ENCODE measurements around the gene ZNF557.
A peak's percentile ranks its signal among the peaks of the same experiment; 100 is the strongest.

The ZNF557 gene

GRCh38 chr19:7069042-7069903, at the start of gene ZNF557 (continued):
- TF ChIP-seq PBX3 (CRISPR knock-in tag; IDR thresholded peaks at IDR 0.05) (no peak), ZNF76 (tag by site-specific recombination; IDR thresholded peaks at IDR 0.05; ENCODE audit: borderline replicate concordance, low read depth) (peak; percentile 57), ELK4 (IDR thresholded peaks at IDR 0.05; ENCODE audit: borderline replicate concordance, low read depth, low read length) (peak; percentile 85; the same call in 1 of the 2 replicates), ZNF488 (tag by site-specific recombination; IDR thresholded peaks at IDR 0.05) (no peak), ZXDB (tag by site-specific recombination; IDR thresholded peaks at IDR 0.05) (peak; percentile 78), ZNF624 (tag by site-specific recombination; IDR thresholded peaks at IDR 0.05) (no peak), ZNF514 (tag by site-specific recombination; IDR thresholded peaks at IDR 0.05) (no peak), ZNF423 (tag by site-specific recombination; IDR thresholded peaks at IDR 0.05) (no peak), MEIS1 (CRISPR knock-in tag; IDR thresholded peaks at IDR 0.05; ENCODE audit: borderline replicate concordance) (no peak), ZBTB11 (tag by site-specific recombination; conservative IDR thresholded peaks at IDR 0.05; ENCODE audit: low read depth) (peak; percentile 97), ZNF274 (IDR thresholded peaks at IDR 0.05; ENCODE audit: low read length) (no peak), ZNF274 (tag by site-specific recombination; IDR thresholded peaks at IDR 0.05; ENCODE audit: borderline replicate concordance) (no peak), ZFHX2 (tag by site-specific recombination; conservative IDR thresholded peaks at IDR 0.05) (peak; percentile 99), ZNF513 (tag by site-specific recombination; IDR thresholded peaks at IDR 0.05) (no peak), INSM2 (tag by site-specific recombination; IDR thresholded peaks at IDR 0.05) (no peak), ZNF10 (tag by site-specific recombination; IDR thresholded peaks at IDR 0.05) (no peak), WT1 (tag by site-specific recombination; IDR thresholded peaks at IDR 0.05) (no peak), ZFP41 (tag by site-specific recombination; IDR thresholded peaks at IDR 0.05; ENCODE audit: borderline replicate concordance) (no peak), ZNF747 (tag by site-specific recombination; IDR thresholded peaks at IDR 0.05) (no peak), ZNF449 (tag by site-specific recombination; IDR thresholded peaks at IDR 0.05) (no peak), ZSCAN23 (tag by site-specific recombination; IDR thresholded peaks at IDR 0.05) (no peak), ZSCAN16 (tag by site-specific recombination; IDR thresholded peaks at IDR 0.05) (no peak), ZNF324 (tag by site-specific recombination; IDR thresholded peaks at IDR 0.05) (no peak), GFI1B (tag by site-specific recombination; IDR thresholded peaks at IDR 0.05) (no peak), ZNF585B (tag by site-specific recombination; IDR thresholded peaks at IDR 0.05) (no peak), ZNF26 (tag by site-specific recombination; IDR thresholded peaks at IDR 0.05) (no peak)

Measured in HEK293 (cell line).